HEK293 (cell line): ENCODE data around the gene GIT1.

ENCODE experiments used
- CTCF ChIA-PET: fragments of 350-600 bp; formaldehyde crosslinking; extraction: SDS; loops from one replicate; lab custom pipeline; 2021; ENCODE audit warnings: antibody characterized with exemption; lab: Yijun Ruan, JAX
- POLR2A ChIA-PET: fragments of 300-600 bp; formaldehyde crosslinking; extraction: SDS; loops from one replicate; lab custom pipeline; 2020; ENCODE audit warnings: antibody characterized with exemption, inconsistent platforms; lab: Yijun Ruan, JAX
- H3K27ac ChIP-seq: fragments of 200-500 bp; sonication (Bioruptor generic); 2 replicates; pipeline ENCODE4 v1.5.1; 2014; ENCODE audit warnings: low read depth, low read length, control low read depth, inconsistent platforms; ENCODE audit errors: extremely low read depth
- H3K36me3 ChIP-seq, 2 experiments: fragments of 200-500 bp in 1 of 2; sonication (Bioruptor generic) in 1 of 2; 1 replicate in 1 of 2; 2 replicates in 1 of 2; pipeline ENCODE4 v1.5.1; 2014 to 2017; ENCODE audit warnings: inconsistent platforms in 2 of 2, low read length in 2 of 2; ENCODE audit not compliant: control insufficient read depth in 2 of 2, insufficient read depth in 1 of 2
- H3K4me1 ChIP-seq: fragments of 200-500 bp; sonication (Bioruptor generic); 2 replicates; pipeline ENCODE4 v1.5.1; 2014; ENCODE audit warnings: mild to moderate bottlenecking, low read length, inconsistent platforms; ENCODE audit not compliant: control insufficient read depth, insufficient read depth
- H3K4me3 ChIP-seq: 2 replicates; pipeline ENCODE4 v1.5.1; 2011; ENCODE audit warnings: low read depth, mild to moderate bottlenecking, control low read depth, low read length, moderate library complexity
- H3K9me3 ChIP-seq: fragments of 200-500 bp; sonication (Bioruptor generic); 2 replicates; pipeline ENCODE4 v1.5.1; 2014; ENCODE audit warnings: low read depth, low read length, inconsistent platforms; ENCODE audit not compliant: control insufficient read depth, insufficient read depth
- GLIS1 ChIP-seq: fragments of 450-650 bp; formaldehyde crosslinking; IDR thresholded peaks from 2 replicates; pipeline ENCODE4 v1.5.1; 2016; ENCODE audit warnings: missing biosample characterization, missing genetic modification characterization
- HIC1 ChIP-seq: fragments of 450-650 bp; formaldehyde crosslinking; IDR thresholded peaks from 2 replicates; pipeline ENCODE4 v1.5.1; 2016; ENCODE audit warnings: missing biosample characterization, missing genetic modification characterization
- MYNN ChIP-seq: fragments of 450-650 bp; formaldehyde crosslinking; IDR thresholded peaks from 2 replicates; pipeline ENCODE4 v1.5.1; 2016; ENCODE audit warnings: missing biosample characterization, missing genetic modification characterization, borderline replicate concordance
- PRDM1 ChIP-seq: fragments of 450-650 bp; formaldehyde crosslinking; IDR thresholded peaks from 2 replicates; pipeline ENCODE4; 2016; ENCODE audit warnings: missing biosample characterization, missing genetic modification characterization
- SP7 ChIP-seq: fragments of 450-650 bp; formaldehyde crosslinking; IDR thresholded peaks from 2 replicates; pipeline ENCODE4 v1.5.1; 2016; ENCODE audit warnings: missing biosample characterization, missing genetic modification characterization
- ZBTB17 ChIP-seq: fragments of 450-650 bp; formaldehyde crosslinking; IDR thresholded peaks from 2 replicates; pipeline ENCODE4 v1.5.1; 2016; ENCODE audit warnings: missing biosample characterization, missing genetic modification characterization
- ZFP37 ChIP-seq: fragments of 450-650 bp; formaldehyde crosslinking; IDR thresholded peaks from 2 replicates; pipeline ENCODE4 v1.5.1; 2016; ENCODE audit warnings: missing biosample characterization, missing genetic modification characterization
- ZNF132 ChIP-seq: fragments of 450-650 bp; formaldehyde crosslinking; IDR thresholded peaks from 2 replicates; pipeline ENCODE4 v1.5.1; 2017; ENCODE audit warnings: missing biosample characterization, missing genetic modification characterization, borderline replicate concordance
- ZNF513 ChIP-seq: fragments of 450-650 bp; IDR thresholded peaks from 2 replicates; pipeline ENCODE4 v1.5.1; 2018; ENCODE audit warnings: missing biosample characterization, missing genetic modification characterization
- ZNF561 ChIP-seq: fragments of 450-650 bp; IDR thresholded peaks from 2 replicates; pipeline ENCODE4 v1.5.1; 2018; ENCODE audit warnings: missing biosample characterization, missing genetic modification characterization, borderline replicate concordance
- ZNF580 ChIP-seq: fragments of 450-650 bp; formaldehyde crosslinking; IDR thresholded peaks from 2 replicates; pipeline ENCODE4 v1.5.1; 2016; ENCODE audit warnings: missing biosample characterization, missing genetic modification characterization
- ZNF692 ChIP-seq: fragments of 450-650 bp; formaldehyde crosslinking; IDR thresholded peaks from 2 replicates; pipeline ENCODE4 v1.5.1; 2016; ENCODE audit warnings: missing biosample characterization, missing genetic modification characterization
- TF ChIP-seq, protein P1 (sequence below): fragments of 450-650 bp; formaldehyde crosslinking; IDR thresholded peaks from 2 replicates; pipeline ENCODE4 v1.5.1; 2016; ENCODE audit warnings: missing biosample characterization, missing genetic modification characterization, borderline replicate concordance
- TF ChIP-seq, protein P2 (sequence below): fragments of 450-650 bp; formaldehyde crosslinking; IDR thresholded peaks from 2 replicates; pipeline ENCODE4 v1.5.1; 2016; ENCODE audit warnings: missing biosample characterization, missing genetic modification characterization
- TF ChIP-seq, protein P3 (sequence below): fragments of 450-650 bp; formaldehyde crosslinking; conservative IDR thresholded peaks from 2 replicates; pipeline ENCODE4 v1.5.1; 2016; ENCODE audit warnings: low read depth, missing biosample characterization, missing genetic modification characterization

The GIT1 gene

GRCh38 chr17:29581583-29582253, 7.7 kb downstream of the GIT1 start:
- Histone ChIP-seq H3K36me3 (peaks cover 11 to 83% of the 10 kb centered on the region in 2 experiments; a peak in 2 of 3 replicates), H3K9me3 (no peaks in the 10 kb centered on the region), H3K27ac (no peak overlapping the region), H3K4me1 (no peaks in the 10 kb centered on the region), H3K4me3 (no peak overlapping the region)
- TF ChIP-seq, protein P1, sequence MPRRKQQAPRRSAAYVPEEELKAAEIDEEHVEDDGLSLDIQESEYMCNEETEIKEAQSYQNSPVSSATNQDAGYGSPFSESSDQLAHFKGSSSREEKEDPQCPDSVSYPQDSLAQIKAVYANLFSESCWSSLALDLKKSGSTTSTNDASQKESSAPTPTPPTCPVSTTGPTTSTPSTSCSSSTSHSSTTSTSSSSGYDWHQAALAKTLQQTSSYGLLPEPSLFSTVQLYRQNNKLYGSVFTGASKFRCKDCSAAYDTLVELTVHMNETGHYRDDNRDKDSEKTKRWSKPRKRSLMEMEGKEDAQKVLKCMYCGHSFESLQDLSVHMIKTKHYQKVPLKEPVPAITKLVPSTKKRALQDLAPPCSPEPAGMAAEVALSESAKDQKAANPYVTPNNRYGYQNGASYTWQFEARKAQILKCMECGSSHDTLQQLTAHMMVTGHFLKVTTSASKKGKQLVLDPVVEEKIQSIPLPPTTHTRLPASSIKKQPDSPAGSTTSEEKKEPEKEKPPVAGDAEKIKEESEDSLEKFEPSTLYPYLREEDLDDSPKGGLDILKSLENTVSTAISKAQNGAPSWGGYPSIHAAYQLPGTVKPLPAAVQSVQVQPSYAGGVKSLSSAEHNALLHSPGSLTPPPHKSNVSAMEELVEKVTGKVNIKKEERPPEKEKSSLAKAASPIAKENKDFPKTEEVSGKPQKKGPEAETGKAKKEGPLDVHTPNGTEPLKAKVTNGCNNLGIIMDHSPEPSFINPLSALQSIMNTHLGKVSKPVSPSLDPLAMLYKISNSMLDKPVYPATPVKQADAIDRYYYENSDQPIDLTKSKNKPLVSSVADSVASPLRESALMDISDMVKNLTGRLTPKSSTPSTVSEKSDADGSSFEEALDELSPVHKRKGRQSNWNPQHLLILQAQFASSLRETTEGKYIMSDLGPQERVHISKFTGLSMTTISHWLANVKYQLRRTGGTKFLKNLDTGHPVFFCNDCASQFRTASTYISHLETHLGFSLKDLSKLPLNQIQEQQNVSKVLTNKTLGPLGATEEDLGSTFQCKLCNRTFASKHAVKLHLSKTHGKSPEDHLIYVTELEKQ (tag by site-specific recombination), result no peak
- TF ChIP-seq ZNF132 (tag by site-specific recombination) (no peak), HIC1 (0 out of 2 replicates have a peak, but pooled peaks have one; percentile 13), MYNN (tag by site-specific recombination) (0 out of 2 replicates have a peak, but pooled peaks have one; percentile 30), GLIS1 (tag by site-specific recombination) (0 out of 2 replicates have a peak, but pooled peaks have one; percentile 15)
- POLR2A ChIA-PET, result interaction anchor here (0.6 to 2.0 kb wide), 4 partner anchors 10 to 223 kb away, joined by 3 to 14 read pairs (median 6); no protein-coding TSS in a partner anchor
- CTCF ChIA-PET, result interaction anchor here (0.6 to 5.9 kb wide), 13 partner anchors 11 to 1307 kb away, joined by 3 to 74 read pairs (median 5); partner anchors contain the start of genes ABHD15, ANKRD13B and TP53I13

GRCh38 chr17:29579866-29580771, 9.3 kb downstream of the GIT1 start:
- Histone ChIP-seq H3K36me3 (peaks cover 11 to 92% of the 10 kb centered on the region in 2 experiments; a peak in 2 of 3 replicates), H3K27ac (no peak overlapping the region), H3K9me3 (no peaks in the 10 kb centered on the region), H3K4me3 (no peak overlapping the region), H3K4me1 (no peaks in the 10 kb centered on the region)
- ChIA-PET CTCF (interaction anchor here (0.5 to 5.9 kb wide), 17 partner anchors 11 to 759 kb away, joined by 3 to 74 read pairs (median 4); partner anchors contain the start of genes ANKRD13B and TP53I13), POLR2A (interaction anchor here (1.2 to 2.0 kb wide), 2 partner anchors 12 to 14 kb away, joined by 4 to 14 read pairs; no protein-coding TSS in a partner anchor)
- TF ChIP-seq ZBTB17 (tag by site-specific recombination) (peak; percentile 57), ZNF561 (tag by site-specific recombination) (0 out of 2 replicates have a peak, but pooled peaks have one; percentile 49), SP7 (tag by site-specific recombination) (peak; percentile 51), ZNF692 (peak; percentile 36; the same call in 1 of the 2 replicates), ZNF513 (tag by site-specific recombination) (0 out of 2 replicates have a peak, but pooled peaks have one; percentile 8), PRDM1 (no peak), ZNF580 (tag by site-specific recombination) (peak; percentile 65; the same call in 1 of the 2 replicates), ZFP37 (no peak)
- TF ChIP-seq, protein P2, sequence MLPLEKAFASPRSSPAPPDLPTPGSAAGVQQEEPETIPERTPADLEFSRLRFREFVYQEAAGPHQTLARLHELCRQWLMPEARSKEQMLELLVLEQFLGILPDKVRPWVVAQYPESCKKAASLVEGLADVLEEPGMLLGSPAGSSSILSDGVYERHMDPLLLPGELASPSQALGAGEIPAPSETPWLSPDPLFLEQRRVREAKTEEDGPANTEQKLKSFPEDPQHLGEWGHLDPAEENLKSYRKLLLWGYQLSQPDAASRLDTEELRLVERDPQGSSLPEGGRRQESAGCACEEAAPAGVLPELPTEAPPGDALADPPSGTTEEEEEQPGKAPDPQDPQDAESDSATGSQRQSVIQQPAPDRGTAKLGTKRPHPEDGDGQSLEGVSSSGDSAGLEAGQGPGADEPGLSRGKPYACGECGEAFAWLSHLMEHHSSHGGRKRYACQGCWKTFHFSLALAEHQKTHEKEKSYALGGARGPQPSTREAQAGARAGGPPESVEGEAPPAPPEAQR (tag by site-specific recombination), result no peak
- TF ChIP-seq, protein P3, sequence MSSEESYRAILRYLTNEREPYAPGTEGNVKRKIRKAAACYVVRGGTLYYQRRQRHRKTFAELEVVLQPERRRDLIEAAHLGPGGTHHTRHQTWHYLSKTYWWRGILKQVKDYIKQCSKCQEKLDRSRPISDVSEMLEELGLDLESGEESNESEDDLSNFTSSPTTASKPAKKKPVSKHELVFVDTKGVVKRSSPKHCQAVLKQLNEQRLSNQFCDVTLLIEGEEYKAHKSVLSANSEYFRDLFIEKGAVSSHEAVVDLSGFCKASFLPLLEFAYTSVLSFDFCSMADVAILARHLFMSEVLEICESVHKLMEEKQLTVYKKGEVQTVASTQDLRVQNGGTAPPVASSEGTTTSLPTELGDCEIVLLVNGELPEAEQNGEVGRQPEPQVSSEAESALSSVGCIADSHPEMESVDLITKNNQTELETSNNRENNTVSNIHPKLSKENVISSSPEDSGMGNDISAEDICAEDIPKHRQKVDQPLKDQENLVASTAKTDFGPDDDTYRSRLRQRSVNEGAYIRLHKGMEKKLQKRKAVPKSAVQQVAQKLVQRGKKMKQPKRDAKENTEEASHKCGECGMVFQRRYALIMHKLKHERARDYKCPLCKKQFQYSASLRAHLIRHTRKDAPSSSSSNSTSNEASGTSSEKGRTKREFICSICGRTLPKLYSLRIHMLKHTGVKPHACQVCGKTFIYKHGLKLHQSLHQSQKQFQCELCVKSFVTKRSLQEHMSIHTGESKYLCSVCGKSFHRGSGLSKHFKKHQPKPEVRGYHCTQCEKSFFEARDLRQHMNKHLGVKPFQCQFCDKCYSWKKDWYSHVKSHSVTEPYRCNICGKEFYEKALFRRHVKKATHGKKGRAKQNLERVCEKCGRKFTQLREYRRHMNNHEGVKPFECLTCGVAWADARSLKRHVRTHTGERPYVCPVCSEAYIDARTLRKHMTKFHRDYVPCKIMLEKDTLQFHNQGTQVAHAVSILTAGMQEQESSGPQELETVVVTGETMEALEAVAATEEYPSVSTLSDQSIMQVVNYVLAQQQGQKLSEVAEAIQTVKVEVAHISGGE (tag by site-specific recombination), result 0 out of 2 replicates have a peak, but pooled peaks have one; percentile 12
